ENCODE data around the gene TK2.
"Not testable (repeated sequence)": the region's sequence is repeated elsewhere in the genome, so short reads cannot be mapped to it uniquely, and the experiment has no call there.

The TK2 gene
- 4.5 to 22.2 (median 14.0) reads per million in 9 experiments for total RNA-seq

GRCh38 chr16:66549284-66550131, at the start of gene TK2:
TSS of gene TK2 (minus strand) at chr16:66550122. CDS start at chr16:66550061, 61 bp downstream.
- H3K36me3 Mint-ChIP-seq (ENCODE audit: insufficient read depth): peaks cover 23% of the 10 kb centered on the region

GRCh38 chr16:66598111-66598510, 48.2 kb upstream of the TK2 start:
- no peaks in the 10 kb centered on the region for H3K9me3 Mint-ChIP-seq
- H3K27ac Mint-ChIP-seq: no peak overlapping the region
- H3K27me3 Mint-ChIP-seq: no peaks in the 10 kb centered on the region
- DNase-seq: no peak
- H3K36me3 Mint-ChIP-seq (ENCODE audit: insufficient read depth): peaks cover 3% of the 10 kb centered on the region
- H3K4me3 Mint-ChIP-seq: no peak overlapping the region
- H3K4me1 Mint-ChIP-seq (ENCODE audit: low read depth in 2 of 2): peaks cover 2 to 4% of the 10 kb centered on the region in 2 donors
- no peak for ATAC-seq (replicated peaks)

More at GRCh38 chr16:66549284-66550131, at the start of gene TK2:
- peak; percentile 21 to 40 (median 23) for DNase-seq
- peak; percentile 12 for ATAC-seq (replicated peaks)
- Mint-ChIP-seq H3K27me3 (no peaks in the 10 kb centered on the region), H3K4me3 (peak within 1 kb of the TSS; percentile 90 to 97), H3K9me3 (no peaks in the 10 kb centered on the region), H3K27ac (peak within 1 kb of the TSS; percentile 73 to 93), H3K4me1 (ENCODE audit: low read depth in 2 of 2) (peaks cover 57 to 59% of the 10 kb centered on the region in 2 donors)

- DNase-seq (no peak), ATAC-seq (replicated peaks) (no peak)
- H3K27me3 Mint-ChIP-seq: no peaks in the 10 kb centered on the region
- H3K36me3 Mint-ChIP-seq (ENCODE audit: insufficient read depth): no peaks in the 10 kb centered on the region
- H3K27ac Mint-ChIP-seq: peak overlapping the region in 1 of 2 donors; percentile 29
- no peaks in the 10 kb centered on the region for H3K4me1 Mint-ChIP-seq (ENCODE audit: low read depth in 2 of 2)
- no peaks in the 10 kb centered on the region for H3K9me3 Mint-ChIP-seq
- H3K4me3 Mint-ChIP-seq: no peak overlapping the region
Measured at GRCh38 chr16:66596986-66597848, 47.3 kb upstream of the TK2 start.

- not testable (repeated sequence) for DNase-seq; H3K4me3 Mint-ChIP-seq; H3K36me3 Mint-ChIP-seq (ENCODE audit: insufficient read depth); ATAC-seq (replicated peaks); H3K27me3 Mint-ChIP-seq; H3K9me3 Mint-ChIP-seq; H3K4me1 Mint-ChIP-seq (ENCODE audit: low read depth in 2 of 2)
- H3K27ac Mint-ChIP-seq: peak overlapping the region in 1 of 2 donors; percentile 29
Measured at GRCh38 chr16:66596559-66596958, 46.6 kb upstream of the TK2 start.

GRCh38 chr16:66594739-66595138, 44.8 kb upstream of the TK2 start:
- Mint-ChIP-seq H3K9me3 (no peaks in the 10 kb centered on the region), H3K4me1 (ENCODE audit: low read depth in 2 of 2) (peaks cover 5 to 7% of the 10 kb centered on the region in 2 donors), H3K36me3 (ENCODE audit: insufficient read depth) (no peaks in the 10 kb centered on the region), H3K27me3 (no peaks in the 10 kb centered on the region), H3K27ac (no peak overlapping the region), H3K4me3 (no peak overlapping the region)
- DNase-seq (no peak), ATAC-seq (replicated peaks) (no peak)

GRCh38 chr16:66592814-66593213, 42.9 kb upstream of the TK2 start:
- Mint-ChIP-seq H3K27me3 (no peaks in the 10 kb centered on the region), H3K27ac (no peak overlapping the region), H3K36me3 (ENCODE audit: insufficient read depth) (peaks cover 4% of the 10 kb centered on the region), H3K9me3 (no peaks in the 10 kb centered on the region), H3K4me3 (no peak overlapping the region), H3K4me1 (ENCODE audit: low read depth in 2 of 2) (peaks cover 14 to 15% of the 10 kb centered on the region in 2 donors)
- DNase-seq (no peak), ATAC-seq (replicated peaks) (no peak)

GRCh38 chr16:66592241-66592640, 42.3 kb upstream of the TK2 start:
- no peaks in the 10 kb centered on the region for H3K27me3 Mint-ChIP-seq
- peaks cover 4% of the 10 kb centered on the region for H3K36me3 Mint-ChIP-seq (ENCODE audit: insufficient read depth)
- peaks cover 14 to 15% of the 10 kb centered on the region in 2 donors for H3K4me1 Mint-ChIP-seq (ENCODE audit: low read depth in 2 of 2)
- no peaks in the 10 kb centered on the region for H3K9me3 Mint-ChIP-seq
- H3K27ac Mint-ChIP-seq: no peak overlapping the region
- H3K4me3 Mint-ChIP-seq: no peak overlapping the region
- DNase-seq: no peak
- ATAC-seq (replicated peaks): no peak

- Mint-ChIP-seq H3K27me3 (no peaks in the 10 kb centered on the region), H3K36me3 (ENCODE audit: insufficient read depth) (peaks cover 4% of the 10 kb centered on the region), H3K9me3 (no peaks in the 10 kb centered on the region), H3K27ac (peak overlapping the region in 1 of 2 donors; percentile 52), H3K4me1 (ENCODE audit: low read depth in 2 of 2) (peaks cover 14 to 15% of the 10 kb centered on the region in 2 donors), H3K4me3 (no peak overlapping the region)
- no peak for ATAC-seq (replicated peaks)
- DNase-seq: no peak
Measured at GRCh38 chr16:66591018-66591417, 41.1 kb upstream of the TK2 start.

- Mint-ChIP-seq H3K9me3 (no peaks in the 10 kb centered on the region), H3K27me3 (no peaks in the 10 kb centered on the region), H3K36me3 (ENCODE audit: insufficient read depth) (peaks cover 4% of the 10 kb centered on the region), H3K4me1 (ENCODE audit: low read depth in 2 of 2) (peaks cover 14 to 15% of the 10 kb centered on the region in 2 donors), H3K4me3 (peak overlapping the region; percentile 75 to 89), H3K27ac (peak overlapping the region; percentile 52 to 56)
- peak; percentile 35 for ATAC-seq (replicated peaks)
- DNase-seq: no peak
Measured at GRCh38 chr16:66590322-66590721, 40.4 kb upstream of the TK2 start.

- H3K27me3 Mint-ChIP-seq: no peaks in the 10 kb centered on the region
- H3K4me1 Mint-ChIP-seq (ENCODE audit: low read depth in 2 of 2): peaks cover 14 to 15% of the 10 kb centered on the region in 2 donors
- peak; percentile 100 for ATAC-seq (replicated peaks)
- H3K9me3 Mint-ChIP-seq: no peaks in the 10 kb centered on the region
- peaks cover 4% of the 10 kb centered on the region for H3K36me3 Mint-ChIP-seq (ENCODE audit: insufficient read depth)
- peak overlapping the region; percentile 75 to 89 for H3K4me3 Mint-ChIP-seq
- H3K27ac Mint-ChIP-seq: peak overlapping the region in 1 of 2 donors; percentile 56
- peak; percentile 64 to 68 (median 65) for DNase-seq
Measured at GRCh38 chr16:66588981-66589713, 39.2 kb upstream of the TK2 start.

- no peaks in the 10 kb centered on the region for H3K27me3 Mint-ChIP-seq
- H3K4me3 Mint-ChIP-seq: no peak overlapping the region
- H3K36me3 Mint-ChIP-seq (ENCODE audit: insufficient read depth): peaks cover 4% of the 10 kb centered on the region
- DNase-seq (no peak), ATAC-seq (replicated peaks) (no peak)
- no peaks in the 10 kb centered on the region for H3K9me3 Mint-ChIP-seq
- H3K4me1 Mint-ChIP-seq (ENCODE audit: low read depth in 2 of 2): peaks cover 14 to 15% of the 10 kb centered on the region in 2 donors
- H3K27ac Mint-ChIP-seq: peak overlapping the region in 1 of 2 donors; percentile 49
Measured at GRCh38 chr16:66587881-66588600, 38.1 kb upstream of the TK2 start.

- ATAC-seq (replicated peaks): no peak
- DNase-seq: no peak
- Mint-ChIP-seq H3K4me3 (no peak overlapping the region), H3K27me3 (no peaks in the 10 kb centered on the region), H3K36me3 (ENCODE audit: insufficient read depth) (peaks cover 4% of the 10 kb centered on the region), H3K27ac (peak overlapping the region in 1 of 2 donors; percentile 37), H3K9me3 (no peaks in the 10 kb centered on the region), H3K4me1 (ENCODE audit: low read depth in 2 of 2) (peaks cover 13 to 15% of the 10 kb centered on the region in 2 donors)
Measured at GRCh38 chr16:66585481-66586239, 35.7 kb upstream of the TK2 start.

Measured in effector memory CD8-positive, alpha-beta T cell (primary cell).